GM23338 (cell line): ENCODE results near the gene NTMT1. TPM values are rescaled to one million over a fixed set of nuclear protein-coding genes. Genes with fewer than 3 reads are reported as not detected.
A peak's percentile ranks its signal among the peaks of the same experiment; 100 is the strongest.

Source experiments
- ATAC-seq: fragments of 200-7000 bp; cut with Tn5 transposase; 3 replicates; pipeline ENCODE4 v1.9.1; 2020
- DNase-seq: peaks from one replicate; pipeline ENCODE4 v3.0.0-alpha.2; 2015; ENCODE audit warnings: low spot score
- H2AFZ ChIP-seq: fragments of 200-600 bp; sonication (generic); 2 replicates; pipeline ENCODE4 v1.8.0; 2016; ENCODE audit warnings: antibody characterized with exemption, mild to moderate bottlenecking, moderate library complexity
- H3F3A ChIP-seq: fragments of 200-600 bp; sonication (generic); replicated peaks from 2 replicates; pipeline ENCODE4 v1.8.0; 2017; ENCODE audit warnings: antibody characterized with exemption, mixed run types, low read depth
- H3K27ac ChIP-seq: fragments of 200-600 bp; sonication (generic); 2 replicates; pipeline ENCODE4 v1.6.1; 2016; ENCODE audit warnings: low read depth
- H3K27me3 ChIP-seq: fragments of 200-600 bp; sonication (generic); 2 replicates; pipeline ENCODE4 v1.8.0; 2016; ENCODE audit warnings: mild to moderate bottlenecking, mixed run types, moderate library complexity; ENCODE audit not compliant: insufficient read depth
- H3K36me3 ChIP-seq: fragments of 200-600 bp; sonication (generic); 2 replicates; pipeline ENCODE4 v1.8.0; 2016; ENCODE audit warnings: mild to moderate bottlenecking; ENCODE audit not compliant: insufficient read depth
- H3K4me1 ChIP-seq: fragments of 200-600 bp; sonication (generic); 2 replicates; pipeline ENCODE4 v1.8.0; 2016; ENCODE audit warnings: mild to moderate bottlenecking, moderate library complexity; ENCODE audit not compliant: insufficient read depth
- H3K4me2 ChIP-seq: fragments of 200-600 bp; sonication (generic); 2 replicates; pipeline ENCODE4 v1.7.1; 2017; ENCODE audit warnings: mixed run types
- H3K4me3 ChIP-seq: fragments of 200-600 bp; sonication (generic); 2 replicates; pipeline ENCODE4 v1.6.1; 2016; ENCODE audit warnings: mixed run types
- H3K79me2 ChIP-seq: fragments of 200-600 bp; sonication (generic); replicated peaks from 2 replicates; pipeline ENCODE4 v1.8.0; 2017; ENCODE audit warnings: mild to moderate bottlenecking; ENCODE audit not compliant: insufficient read depth
- H3K9me2 ChIP-seq: fragments of 200-600 bp; sonication (generic); 2 replicates; pipeline ENCODE4 v1.8.0; 2017; ENCODE audit not compliant: insufficient read depth
- H4K20me1 ChIP-seq: fragments of 200-600 bp; sonication (generic); replicated peaks from 2 replicates; pipeline ENCODE4 v1.8.0; 2017; ENCODE audit warnings: mild to moderate bottlenecking; ENCODE audit not compliant: insufficient read depth
- H3K27ac Mint-ChIP-seq: 2 replicates; pipeline ENCODE4 v1.8.0; 2020; ENCODE audit warnings: inconsistent platforms, mild to moderate bottlenecking, moderate library complexity, mixed read lengths
- H3K27me3 Mint-ChIP-seq: 3 replicates; pipeline ENCODE4 v1.8.0; 2022; ENCODE audit warnings: low read depth, mild to moderate bottlenecking, moderate library complexity, mixed read lengths, inconsistent platforms; ENCODE audit not compliant: insufficient read depth, poor library complexity
- H3K36me3 Mint-ChIP-seq: 3 replicates; pipeline ENCODE4 v1.8.0; 2021; ENCODE audit warnings: low read depth, mild to moderate bottlenecking, inconsistent platforms, moderate library complexity, mixed read lengths
- H3K4me1 Mint-ChIP-seq: 3 replicates; pipeline ENCODE4 v1.8.0; 2020; ENCODE audit warnings: mild to moderate bottlenecking, inconsistent platforms, mixed read lengths
- H3K4me3 Mint-ChIP-seq: 3 replicates; pipeline ENCODE4 v1.8.0; 2021; ENCODE audit warnings: moderate library complexity, mild to moderate bottlenecking, inconsistent platforms, mixed read lengths
- H3K9me3 Mint-ChIP-seq: 3 replicates; pipeline ENCODE4 v1.8.0; 2020; ENCODE audit warnings: moderate library complexity, mild to moderate bottlenecking, inconsistent platforms, mixed read lengths
- CREB1 ChIP-seq: fragments of 250-450 bp; sonication (Bioruptor Pico); IDR thresholded peaks from 2 replicates; pipeline ENCODE4 v1.5.0; 2020; ENCODE audit warnings: low read depth, mild to moderate bottlenecking, moderate library complexity
- CTCF ChIP-seq, 2 experiments: fragments of 200-600 bp in 1 of 2; sonication (generic) in 1 of 2; conservative IDR thresholded peaks; 2 replicates each; pipeline versions ENCODE4 v1.5.1 to v1.6.1; 2016 to 2017; ENCODE audit warnings: antibody characterized with exemption in 2 of 2, low read depth in 2 of 2, mild to moderate bottlenecking in 2 of 2, moderate library complexity in 1 of 2
- ETS1 ChIP-seq: IDR thresholded peaks from 2 replicates; pipeline ENCODE4 v1.6.1; 2016; ENCODE audit warnings: antibody characterized with exemption
- EZH2 ChIP-seq: fragments of 200-600 bp; sonication (generic); IDR thresholded peaks from one replicate; pipeline ENCODE4 v1.8.0; 2017; ENCODE audit warnings: antibody characterized with exemption, mild to moderate bottlenecking, low read depth; ENCODE audit not compliant: unreplicated experiment
- EZH2phosphoT487 ChIP-seq: fragments of 200-600 bp; sonication (generic); IDR thresholded peaks from one replicate; pipeline ENCODE4 v1.8.1; 2018; ENCODE audit warnings: antibody characterized with exemption; ENCODE audit not compliant: unreplicated experiment
- JUNB ChIP-seq: IDR thresholded peaks from one replicate; pipeline ENCODE4 v1.6.1; 2016; ENCODE audit warnings: antibody characterized with exemption; ENCODE audit not compliant: unreplicated experiment
- NANOG ChIP-seq: IDR thresholded peaks from 2 replicates; pipeline ENCODE4 v1.6.1; 2016; ENCODE audit warnings: antibody characterized with exemption, borderline replicate concordance
- POLR2AphosphoS5 ChIP-seq: IDR thresholded peaks from 2 replicates; pipeline ENCODE4 v1.6.1; 2016; ENCODE audit warnings: antibody characterized with exemption, low read depth
- REST ChIP-seq: IDR thresholded peaks from one replicate; pipeline ENCODE4 v1.6.1; 2018; ENCODE audit warnings: antibody characterized with exemption; ENCODE audit not compliant: unreplicated experiment
- STAT1 ChIP-seq: IDR thresholded peaks from one replicate; pipeline ENCODE4 v1.6.1; 2016; ENCODE audit warnings: antibody characterized with exemption; ENCODE audit not compliant: unreplicated experiment
- ZNF114 ChIP-seq: fragments of 250-450 bp; sonication (Bioruptor Pico); IDR thresholded peaks from 2 replicates; pipeline ENCODE4 v1.5.0; 2020; ENCODE audit warnings: mild to moderate bottlenecking, moderate library complexity
- ZNF331 ChIP-seq: fragments of 250-450 bp; sonication (Bioruptor Pico); IDR thresholded peaks from 2 replicates; pipeline ENCODE4 v1.5.0; 2020; ENCODE audit warnings: low read depth, mild to moderate bottlenecking, moderate library complexity
- polyA plus RNA-seq: library from polyadenylated mRNA; unstranded; fragments of >200 nt; fragmentation: Nextera tagmentation; extraction: Ambion mirVana; gene quantifications from 2 replicates; pipeline ENCODE4 v1.2.1, GENCODE V29; 2016
- total RNA-seq: library from RNA; depleted of rRNA; stranded (reverse); fragments of >200 nt; shearing (Covaris generic); gene quantifications from 2 replicates; pipeline ENCODE4 v1.2.3, GENCODE V29; 2014

Gene NTMT1
- total and polyA plus RNA-seq, 2 experiments from 2014 or later: 59.4 to 108 TPM

- no peak for TF ChIP-seq REST
- TF ChIP-seq CREB1 (CRISPR knock-in tag): no peak
- TF ChIP-seq POLR2AphosphoS5: no peak
- no peak for TF ChIP-seq STAT1
- TF ChIP-seq JUNB: no peak
- TF ChIP-seq ETS1: no peak
These were observed 24.8 kb upstream of the NTMT1 start (continued) for GRCh38 chr9:129601082-129601674.

- H3K27me3 Mint-ChIP-seq: peaks cover 32% of the 10 kb centered on the region
- TF ChIP-seq STAT1: no peak
- TF ChIP-seq ZNF331 (CRISPR knock-in tag): no peak
- no peak for TF ChIP-seq ETS1
- no peak for TF ChIP-seq JUNB
- TF ChIP-seq CTCF (conservative IDR thresholded peaks at IDR 0.05; ENCODE audit: low read depth in 2 of 2): no peak
- TF ChIP-seq EZH2: no peak
- no peak for TF ChIP-seq ZNF114 (CRISPR knock-in tag)
- TF ChIP-seq NANOG: no peak
- no peak for TF ChIP-seq REST
- no peak for TF ChIP-seq EZH2phosphoT487
These were observed 23.2 kb upstream of the NTMT1 start for GRCh38 chr9:129602598-129603415.

More at GRCh38 chr9:129602598-129603415, 23.2 kb upstream of the NTMT1 start:
- H3K9me3 Mint-ChIP-seq: no peaks in the 10 kb centered on the region
- Histone ChIP-seq H3F3A (0 out of 2 replicates have a peak, but pooled peaks cover 4% of the 10 kb centered on the region), H3K79me2 (no peaks in the 10 kb centered on the region), H3K27me3 (peaks cover 18% of the 10 kb centered on the region), H3K4me3 (no peak overlapping the region), H3K4me1 (peaks cover 33% of the 10 kb centered on the region), H3K4me2 (0 out of 2 replicates have a peak overlapping the region, but pooled peaks have one; percentile 26), H3K9me2 (no peaks in the 10 kb centered on the region), H4K20me1 (no peaks in the 10 kb centered on the region), H3K36me3 (no peaks in the 10 kb centered on the region), H3K27ac (no peak overlapping the region), H2AFZ (no peak overlapping the region)
- DNase-seq (peak; percentile 74), ATAC-seq (no peak)
- H3K4me1 Mint-ChIP-seq: peaks cover 28% of the 10 kb centered on the region
- no peak overlapping the region for H3K27ac Mint-ChIP-seq
- H3K4me3 Mint-ChIP-seq: no peak overlapping the region; the same call in 2 of the 3 replicates
- no peaks in the 10 kb centered on the region for H3K36me3 Mint-ChIP-seq
